SK-N-SH treated with all-trans-retinoic acid at 6 μM for 48 hours (cell line): ENCODE measurements around the gene VWF.
"Not testable (repeated sequence)": the region's sequence is repeated elsewhere in the genome, so short reads cannot be mapped to it uniquely, and the experiment has no call there.

Experiments
- BACH2 ChIP-seq: fragments of 250-450 bp; sonication (Bioruptor Pico); IDR thresholded peaks from 2 replicates; pipeline ENCODE4 v1.9.0; 2021; ENCODE audit warnings: mild to moderate bottlenecking, borderline replicate concordance
- CREB5 ChIP-seq: fragments of 250-450 bp; sonication (Bioruptor Pico); IDR thresholded peaks from 2 replicates; pipeline ENCODE4 v1.5.1; 2020; ENCODE audit warnings: low read depth, mild to moderate bottlenecking, moderate library complexity
- PATZ1 ChIP-seq: fragments of 250-450 bp; sonication (Bioruptor Pico); IDR thresholded peaks from 2 replicates; pipeline ENCODE4 v1.8.0; 2020; ENCODE audit warnings: mild to moderate bottlenecking, moderate library complexity, borderline replicate concordance
- ZFP3 ChIP-seq: fragments of 250-450 bp; sonication (Bioruptor Pico); IDR thresholded peaks from 2 replicates; pipeline ENCODE4 v1.5.0; 2020; ENCODE audit warnings: mild to moderate bottlenecking, moderate library complexity
- ZFP30 ChIP-seq: fragments of 450-650 bp; formaldehyde crosslinking; IDR thresholded peaks from 2 replicates; pipeline ENCODE4 v1.5.0; 2022; ENCODE audit warnings: mild to moderate bottlenecking, moderate library complexity

DNA sequence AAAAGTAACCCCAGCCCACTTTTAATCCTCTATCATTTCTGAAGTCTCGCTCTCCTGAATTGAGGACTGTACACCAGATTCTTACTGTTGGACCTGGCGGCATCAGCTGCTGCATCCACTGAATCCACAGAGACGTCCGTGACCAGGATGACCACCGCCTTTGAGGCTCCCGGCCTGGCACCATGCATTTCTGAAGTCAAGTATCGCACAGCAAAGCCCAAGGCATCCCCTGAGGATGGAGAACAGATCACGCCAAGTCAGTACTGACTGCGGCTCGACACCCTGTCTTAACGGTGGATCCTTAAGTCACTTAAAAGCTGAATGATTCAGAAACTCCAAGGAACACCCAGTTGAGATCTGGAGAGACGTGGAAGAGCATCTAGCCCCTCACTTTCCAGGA lies 108.5 kb downstream of the VWF start:
- TF ChIP-seq PATZ1, CREB5, BACH2, ZFP30, ZFP3 (CRISPR knock-in tag): not testable (repeated sequence)
